NCI-H2029 treated with DMSO at 0.1 percent for 48 hours (cell line): ENCODE measurements around the gene HIRIP3.
"Not testable (repeated sequence)": the region's sequence is repeated elsewhere in the genome, so short reads cannot be mapped to it uniquely, and the experiment has no call there.

ENCODE experiments used
- DNase-seq: peaks from one replicate; lab custom pipeline; 2025; lab: John Stamatoyannopoulos, UW

Gene HIRIP3

DNA sequence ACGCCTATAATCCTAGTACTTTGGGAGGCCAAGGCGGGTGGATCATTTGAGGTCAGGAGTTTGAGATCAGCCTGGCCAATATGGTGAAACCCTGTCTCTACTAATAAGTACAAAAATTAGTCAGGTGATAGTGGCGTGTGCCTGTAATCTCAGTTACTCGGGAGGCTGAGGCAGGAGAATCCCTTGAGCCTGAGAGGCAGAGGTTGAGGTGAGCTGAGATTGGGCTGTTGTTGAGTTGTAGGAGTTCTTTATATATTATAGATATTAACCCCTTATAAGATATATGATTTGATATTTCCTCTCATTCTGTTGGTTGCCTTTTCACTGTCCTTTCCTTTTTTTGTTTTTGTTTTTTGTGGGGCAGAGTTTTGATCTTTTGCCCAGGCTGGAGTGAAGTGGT lies 35.6 kb downstream of the HIRIP3 start:
- not testable (repeated sequence) for DNase-seq

DNA sequence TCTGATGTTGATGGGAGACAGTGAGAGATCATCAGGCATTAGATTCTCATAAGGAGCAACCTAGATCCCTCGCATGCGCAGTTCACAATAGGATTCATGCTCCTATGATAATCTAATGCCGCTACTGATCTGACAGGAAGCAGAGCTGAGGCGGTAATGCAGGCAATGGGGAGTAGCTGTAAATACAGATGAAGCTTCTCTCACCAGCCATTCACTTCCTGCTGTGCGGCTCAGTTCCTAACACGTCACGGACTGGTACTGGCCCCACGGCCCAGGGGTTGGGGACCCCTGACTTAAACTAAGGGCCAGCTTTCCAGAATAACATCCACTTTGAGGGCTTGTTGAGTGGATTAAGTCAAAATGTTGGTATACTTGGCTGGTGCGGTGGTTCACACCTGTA lies 36.1 kb downstream of the HIRIP3 start:
- DNase-seq, result no peak

GRCh38 chr16:29958756-29959155 lies 36.7 kb downstream of the HIRIP3 start:
- no peak for DNase-seq

GRCh38 chr16:29951625-29952365 lies 43.6 kb downstream of the HIRIP3 start:
- no peak for DNase-seq

GRCh38 chr16:29950806-29951461 lies 44.5 kb downstream of the HIRIP3 start:
- no peak for DNase-seq

DNA sequence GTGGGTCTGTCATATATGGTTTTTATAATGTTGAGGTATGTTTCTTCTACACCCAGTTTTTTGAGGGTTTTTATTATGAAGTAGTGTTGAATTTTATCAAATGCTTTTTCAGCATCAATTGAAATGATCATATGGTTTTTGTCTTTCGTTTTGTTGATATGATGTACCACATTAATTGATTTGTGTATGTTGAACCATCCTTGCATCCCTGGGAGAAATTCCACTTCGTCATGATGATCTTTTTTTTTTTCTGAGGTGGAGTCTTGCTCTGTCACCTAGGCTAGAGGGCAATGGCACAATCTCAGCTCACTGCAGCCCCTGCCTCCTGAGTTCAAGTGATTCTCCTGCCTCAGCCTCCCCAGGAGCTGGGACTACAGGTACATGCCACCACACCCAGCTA lies 47.5 kb downstream of the HIRIP3 start:
- no peak for DNase-seq

DNA sequence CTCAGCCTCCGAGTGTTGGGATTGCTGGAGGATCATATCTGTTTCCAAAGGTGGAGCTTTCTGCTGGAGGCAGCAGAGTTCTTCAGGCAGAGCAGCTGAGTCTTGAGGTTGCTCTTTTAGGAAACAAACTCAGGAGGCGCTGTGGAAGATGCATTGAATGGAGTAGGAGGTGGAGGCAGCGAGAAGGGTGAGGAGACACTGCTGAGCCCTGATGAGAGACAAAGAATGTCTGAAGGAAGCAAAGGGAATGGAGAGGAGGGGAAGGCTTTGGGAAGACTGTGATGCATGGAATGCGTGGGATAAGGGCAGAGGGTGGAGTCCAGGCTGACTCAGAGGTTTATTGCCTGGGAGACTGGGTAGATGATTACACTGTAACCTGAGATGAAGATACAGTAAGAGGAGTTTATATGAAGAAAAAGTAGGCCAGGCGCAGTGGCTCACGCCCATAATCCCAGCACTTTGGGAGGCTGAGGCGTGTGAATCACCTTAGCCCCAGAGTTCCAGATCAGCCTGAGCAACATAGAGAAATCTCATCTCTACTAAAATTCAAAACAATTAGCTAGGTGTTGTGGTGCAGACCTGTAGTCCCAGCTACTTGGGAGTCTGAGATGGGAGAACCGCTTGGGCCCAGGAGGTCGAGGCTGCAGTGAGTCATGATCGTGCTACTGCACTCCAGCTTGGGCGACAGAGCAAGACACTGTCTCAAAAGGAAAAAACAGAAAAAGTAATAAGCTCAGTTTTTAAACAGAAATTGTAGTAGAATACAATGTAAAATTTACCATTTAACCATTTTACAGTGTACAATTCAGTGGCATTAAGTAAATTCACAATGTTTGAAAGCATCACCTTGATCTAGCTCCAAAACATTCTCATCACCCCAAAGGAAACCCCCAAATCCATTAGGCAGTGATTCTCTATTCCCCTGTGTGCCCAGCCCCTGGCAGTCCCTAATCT lies 51.3 kb downstream of the HIRIP3 start:
- DNase-seq, result no peak
